IPS-18a (cell line): ENCODE results near the gene VWA8.
"Not testable (repeated sequence)": the region's sequence is repeated elsewhere in the genome, so short reads cannot be mapped to it uniquely, and the experiment has no call there.

Source experiments
- H3K27ac ChIP-seq: one replicate; pipeline ENCODE4 v1.5.1; 2013; ENCODE audit warnings: low read length
- H3K27me3 ChIP-seq: one replicate; pipeline ENCODE4 v1.6.1; 2013; ENCODE audit warnings: mild to moderate bottlenecking, low read length; ENCODE audit not compliant: control insufficient read depth, insufficient read depth
- H3K36me3 ChIP-seq: one replicate; pipeline ENCODE4 v1.6.1; 2013; ENCODE audit warnings: low read depth, low read length; ENCODE audit not compliant: control insufficient read depth
- H3K4me1 ChIP-seq: one replicate; pipeline ENCODE4 v1.6.1; 2013; ENCODE audit warnings: low read depth, low read length; ENCODE audit not compliant: control insufficient read depth
- H3K4me3 ChIP-seq: one replicate; pipeline ENCODE4 v1.5.1; 2013; ENCODE audit warnings: low read length
- H3K9ac ChIP-seq: one replicate; pipeline ENCODE4 v1.6.1; 2013; ENCODE audit warnings: mild to moderate bottlenecking, low read length, moderate library complexity
- H3K9me3 ChIP-seq: one replicate; pipeline ENCODE4 v1.6.1; 2013; ENCODE audit warnings: low read depth, low read length; ENCODE audit not compliant: control insufficient read depth

Gene VWA8

GRCh38 chr13:41541142-41541938 lies 419.6 kb downstream of the VWA8 start:
- no peaks in the 10 kb centered on the region for H3K27me3 ChIP-seq
- no peak overlapping the region for H3K9ac ChIP-seq
- H3K27ac ChIP-seq, result no peak overlapping the region
- H3K4me3 ChIP-seq, result no peak overlapping the region
- peaks cover 6% of the 10 kb centered on the region for H3K9me3 ChIP-seq
- no peaks in the 10 kb centered on the region for H3K4me1 ChIP-seq
- H3K36me3 ChIP-seq, result no peaks in the 10 kb centered on the region

- not testable (repeated sequence) for H3K9me3 ChIP-seq, H3K27ac ChIP-seq, H3K27me3 ChIP-seq, H3K4me1 ChIP-seq, H3K4me3 ChIP-seq, H3K36me3 ChIP-seq, H3K9ac ChIP-seq
Observed at GRCh38 chr13:41540240-41540639, 420.7 kb downstream of the VWA8 start.

- H3K4me3 ChIP-seq, result no peak overlapping the region
- no peak overlapping the region for H3K9ac ChIP-seq
- H3K4me1 ChIP-seq, result no peaks in the 10 kb centered on the region
- no peaks in the 10 kb centered on the region for H3K27me3 ChIP-seq
- no peaks in the 10 kb centered on the region for H3K36me3 ChIP-seq
- no peaks in the 10 kb centered on the region for H3K9me3 ChIP-seq
- H3K27ac ChIP-seq, result no peak overlapping the region
Observed at GRCh38 chr13:41533266-41534052, 427.4 kb downstream of the VWA8 start.

GRCh38 chr13:41528021-41528420 lies 432.9 kb downstream of the VWA8 start:
- Histone ChIP-seq H3K4me1 (peaks cover 7% of the 10 kb centered on the region), H3K36me3 (no peaks in the 10 kb centered on the region), H3K27me3 (no peaks in the 10 kb centered on the region), H3K4me3 (no peak overlapping the region), H3K9ac (no peak overlapping the region), H3K9me3 (no peaks in the 10 kb centered on the region), H3K27ac (no peak overlapping the region)

- Histone ChIP-seq H3K4me3 (no peak overlapping the region), H3K4me1 (peaks cover 7% of the 10 kb centered on the region), H3K9ac (no peak overlapping the region), H3K27me3 (no peaks in the 10 kb centered on the region), H3K36me3 (no peaks in the 10 kb centered on the region), H3K27ac (no peak overlapping the region), H3K9me3 (no peaks in the 10 kb centered on the region)
Observed at GRCh38 chr13:41520660-41521630, 440.0 kb downstream of the VWA8 start.

GRCh38 chr13:41520016-41520659 lies 440.8 kb downstream of the VWA8 start:
- no peaks in the 10 kb centered on the region for H3K27me3 ChIP-seq
- no peak overlapping the region for H3K4me3 ChIP-seq
- H3K9ac ChIP-seq, result no peak overlapping the region
- no peak overlapping the region for H3K27ac ChIP-seq
- peaks cover 7% of the 10 kb centered on the region for H3K4me1 ChIP-seq
- no peaks in the 10 kb centered on the region for H3K36me3 ChIP-seq
- no peaks in the 10 kb centered on the region for H3K9me3 ChIP-seq
